ENCODE results near the gene S100B. TPM values are rescaled to one million over a fixed set of nuclear protein-coding genes. Genes with fewer than 3 reads are reported as not detected.

Gene S100B
- total RNA-seq, 4 donors from 2014 or later = 260 to 1,153 (median 828) TPM

- Histone ChIP-seq H3K27ac (peak overlapping the region in 2 of 4 donors; percentile 32 to 99), H3K36me3 (peaks cover 0 to 37% (median 0%) of the 10 kb centered on the region in 3 donors), H3K4me3 (no peak overlapping the region), H3K4me1 (peaks cover 0 to 64% (median 28%) of the 10 kb centered on the region in 4 donors), H3K27me3 (no peaks in the 10 kb centered on the region), H3K9me3 (no peaks in the 10 kb centered on the region)
- TF ChIP-seq POLR2A (IDR thresholded peaks at IDR 0.05) (no peak), EP300 (IDR thresholded peaks at IDR 0.05) (no peak), CTCF (IDR thresholded peaks at IDR 0.05) (peak; percentile 28 to 57 (median 43))
- 70 to 71% methylated on average over 8 of the region's 8 CpGs for WGBS, 2 donors
- no peak for DNase-seq (ENCODE audit: low spot score in 2 of 2)
These were observed 34.9 kb upstream of the S100B start for GRCh38 chr21:46639489-46640386.

DNA sequence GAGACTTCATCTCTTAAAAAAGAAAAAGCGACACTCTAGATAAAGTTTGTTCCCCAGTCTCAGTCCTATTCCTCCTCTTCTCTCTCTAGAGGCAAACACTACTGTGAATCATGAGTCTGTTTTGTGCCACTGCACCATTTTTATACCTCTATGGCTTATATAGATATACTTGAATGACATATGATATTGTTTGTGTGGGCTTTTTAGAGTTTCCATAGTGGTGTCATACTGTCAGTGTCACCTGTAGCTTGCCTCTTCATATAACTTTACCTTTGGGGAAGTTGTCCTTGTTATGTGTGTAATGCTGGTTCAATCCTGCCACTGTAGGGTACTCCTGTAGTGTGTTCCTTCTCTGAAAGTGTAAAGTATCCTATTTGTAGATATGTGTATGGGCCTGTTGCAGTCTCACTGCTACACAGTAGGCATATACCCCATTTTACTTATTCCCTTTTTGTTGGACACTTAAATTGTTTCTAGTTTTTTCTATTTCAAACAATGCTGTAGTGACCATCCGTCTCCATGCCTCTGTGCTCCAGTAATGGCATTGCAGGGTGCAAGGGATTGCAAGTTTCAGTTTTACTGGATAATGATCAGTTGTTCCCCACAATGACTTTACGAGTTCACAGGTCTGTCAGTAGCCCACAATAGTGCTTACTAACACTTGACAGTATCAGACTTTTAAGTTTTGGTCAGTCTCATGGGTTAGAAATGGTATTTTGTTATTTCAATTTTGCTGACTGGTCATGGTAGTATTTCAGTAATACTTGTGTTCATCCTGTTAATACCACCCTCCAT lies 33.3 kb upstream of the S100B start:
- peaks cover 0 to 21% (median 0%) of the 10 kb centered on the region in 3 donors for H3K36me3 ChIP-seq
- H3K9me3 ChIP-seq = no peaks in the 10 kb centered on the region
- DNase-seq (ENCODE audit: low spot score in 2 of 2) = no peak
- no peak for TF ChIP-seq POLR2A (IDR thresholded peaks at IDR 0.05)
- WGBS, 2 donors = 18 to 25% methylated on average over 3 of the region's 3 CpGs
- H3K27ac ChIP-seq = peak overlapping the region in 2 of 4 donors; percentile 59 to 99
- H3K4me1 ChIP-seq = peaks cover 0 to 70% (median 28%) of the 10 kb centered on the region in 4 donors
- H3K27me3 ChIP-seq = no peaks in the 10 kb centered on the region
- H3K4me3 ChIP-seq = peak overlapping the region in 2 of 4 donors; percentile 15 to 20

DNA sequence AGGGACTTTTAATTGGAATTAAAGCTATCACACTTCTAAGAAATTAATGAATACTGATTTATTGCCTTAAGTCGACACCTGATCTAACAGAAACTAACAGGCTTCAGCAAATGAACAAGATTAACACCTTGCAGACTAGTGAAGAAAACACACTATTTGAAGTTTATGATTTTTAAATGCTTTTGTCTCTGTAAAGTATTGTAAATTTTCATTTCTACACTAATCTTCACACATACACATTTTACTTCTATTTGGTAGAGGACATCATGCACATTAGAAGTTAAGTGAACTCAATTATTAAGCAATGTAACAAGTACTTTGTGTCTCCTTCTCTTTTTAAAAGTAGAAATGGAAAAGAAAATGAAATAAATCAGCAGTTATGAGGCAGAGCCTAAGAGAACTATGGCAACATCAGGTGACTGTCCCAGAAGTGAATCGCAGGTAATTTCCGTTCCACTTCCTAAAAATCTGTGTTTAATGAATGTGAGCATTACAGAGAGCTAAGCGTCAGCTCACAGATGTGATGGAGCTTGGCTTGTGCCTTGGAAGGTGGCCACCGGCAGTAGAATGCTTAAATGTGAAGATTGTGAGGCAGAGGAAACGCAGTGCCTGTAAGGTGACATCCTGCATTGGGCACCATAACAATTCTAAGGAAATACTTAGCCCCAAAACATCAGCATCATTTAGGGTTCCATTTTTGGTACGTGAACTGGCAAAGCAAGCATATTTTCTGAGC lies 31.8 kb upstream of the S100B start:
- H3K27me3 ChIP-seq = no peaks in the 10 kb centered on the region
- H3K4me3 ChIP-seq = peak overlapping the region; percentile 68 to 94 (median 82)
- TF ChIP-seq CTCF (IDR thresholded peaks at IDR 0.05) (no peak), POLR2A (IDR thresholded peaks at IDR 0.05) (no peak), EP300 (IDR thresholded peaks at IDR 0.05) (no peak)
- peaks cover 0 to 7% (median 0%) of the 10 kb centered on the region in 3 donors for H3K36me3 ChIP-seq
- H3K4me1 ChIP-seq = peaks cover 0 to 66% (median 28%) of the 10 kb centered on the region in 4 donors
- no peak for DNase-seq (ENCODE audit: low spot score in 2 of 2)
- 39 to 40% methylated on average over 7 of the region's 7 CpGs for WGBS, 2 donors
- H3K27ac ChIP-seq = peak overlapping the region in 3 of 4 donors; percentile 96 to 99 (median 99)
- H3K9me3 ChIP-seq = no peaks in the 10 kb centered on the region

- WGBS, 2 donors = 0 to 4% methylated on average over 8 of the region's 8 CpGs
- H3K36me3 ChIP-seq = peaks cover 0 to 1% (median 0%) of the 10 kb centered on the region in 3 donors
- no peaks in the 10 kb centered on the region for H3K9me3 ChIP-seq
- TF ChIP-seq EP300 (IDR thresholded peaks at IDR 0.05) = no peak
- no peak for TF ChIP-seq POLR2A (IDR thresholded peaks at IDR 0.05)
- no peak for TF ChIP-seq CTCF (IDR thresholded peaks at IDR 0.05)
- DNase-seq (ENCODE audit: low spot score in 2 of 2) = no peak
- H3K4me3 ChIP-seq = peak overlapping the region; percentile 68 to 94 (median 82)
- H3K27me3 ChIP-seq = no peaks in the 10 kb centered on the region
- H3K27ac ChIP-seq = peak overlapping the region; percentile 88 to 99 (median 98)
- peaks cover 0 to 60% (median 28%) of the 10 kb centered on the region in 4 donors for H3K4me1 ChIP-seq
These were observed 31.3 kb upstream of the S100B start for GRCh38 chr21:46636181-46636512.

Data from tibial nerve (tissue), 4 donors.